ENCODE measurements around the gene BMP6.
A peak's percentile ranks its signal among the peaks of the same experiment; 100 is the strongest.
"Not testable (repeated sequence)": the region's sequence is repeated elsewhere in the genome, so short reads cannot be mapped to it uniquely, and the experiment has no call there.

Gene BMP6

GRCh38 chr6:7802662-7803061 lies 76.8 kb downstream of the BMP6 start:
- DNase-seq: peak; percentile 85

- DNase-seq: no peak
Measured at GRCh38 chr6:7803214-7803613, 77.3 kb downstream of the BMP6 start.

- no peak for DNase-seq
Measured at GRCh38 chr6:7805078-7805849, 79.4 kb downstream of the BMP6 start.

GRCh38 chr6:7805850-7806214 lies 79.9 kb downstream of the BMP6 start:
- DNase-seq: no peak

GRCh38 chr6:7806711-7807110 lies 80.8 kb downstream of the BMP6 start:
- DNase-seq: no peak

- DNase-seq: no peak
Measured at GRCh38 chr6:7809346-7809745, 83.4 kb downstream of the BMP6 start.

GRCh38 chr6:7811441-7811840 lies 85.5 kb downstream of the BMP6 start:
- DNase-seq: no peak

GRCh38 chr6:7812623-7813022 lies 86.7 kb downstream of the BMP6 start:
- DNase-seq: no peak

- DNase-seq: no peak
Measured at GRCh38 chr6:7813193-7813592, 87.3 kb downstream of the BMP6 start.

GRCh38 chr6:7813704-7814103 lies 87.8 kb downstream of the BMP6 start:
- DNase-seq: no peak

GRCh38 chr6:7815716-7816115 lies 89.8 kb downstream of the BMP6 start:
- no peak for DNase-seq

GRCh38 chr6:7817184-7817583 lies 91.3 kb downstream of the BMP6 start:
- not testable (repeated sequence) for DNase-seq

- no peak for DNase-seq
Measured at GRCh38 chr6:7818257-7819214, 92.6 kb downstream of the BMP6 start.

GRCh38 chr6:7819431-7820015 lies 93.6 kb downstream of the BMP6 start:
- no peak for DNase-seq

- DNase-seq: no peak
Measured at GRCh38 chr6:7820288-7820835, 94.5 kb downstream of the BMP6 start.

GRCh38 chr6:7821426-7821825 lies 95.5 kb downstream of the BMP6 start:
- DNase-seq: no peak

- no peak for DNase-seq
Measured at GRCh38 chr6:7823552-7823951, 97.7 kb downstream of the BMP6 start.

GRCh38 chr6:7825986-7826385 lies 100.1 kb downstream of the BMP6 start:
- no peak for DNase-seq

- no peak for DNase-seq
Measured at GRCh38 chr6:7827142-7827541, 101.2 kb downstream of the BMP6 start.

GRCh38 chr6:7828124-7828523 lies 102.2 kb downstream of the BMP6 start:
- no peak for DNase-seq

GRCh38 chr6:7832904-7833750 lies 107.2 kb downstream of the BMP6 start:
- no peak for DNase-seq

- DNase-seq: no peak
Measured at GRCh38 chr6:7833751-7834070, 107.8 kb downstream of the BMP6 start.
